PC-9 (cell line): Measurements from ENCODE around the gene CHDH. TPM values are rescaled to one million over a fixed set of nuclear protein-coding genes. Genes with fewer than 3 reads are reported as not detected.

Source experiments
- BruUV-seq: library from RNA; stranded (reverse); fragments of 400-500 nt; replicated peaks from 2 replicates; lab custom pipeline; 2021; lab: Mats Ljungman, UMichigan
- CTCF ChIA-PET: fragments of 300-600 bp; sonication (Branson Sonifier 250); formaldehyde crosslinking; loops from one replicate; lab custom pipeline; 2022; ENCODE audit warnings: antibody characterized with exemption; lab: Charles Lee
- POLR2A ChIA-PET: fragments of 300-600 bp; sonication (Branson Sonifier 250); formaldehyde crosslinking; loops from one replicate; lab custom pipeline; 2022; ENCODE audit warnings: antibody characterized with exemption; ENCODE audit not compliant: unreplicated experiment; lab: Charles Lee
- DNase-seq, 2 experiments: peaks; one replicate each; pipeline versions ENCODE4 v3.0.0 to v3.0.0-alpha.2; 2015 to 2022; ENCODE audit warnings: mixed read lengths in 1 of 2
- H2AFZ ChIP-seq: fragments of 200-600 bp; sonication (generic); 2 replicates; pipeline ENCODE4 v1.8.1; 2017; ENCODE audit warnings: antibody characterized with exemption
- H3F3A ChIP-seq: fragments of 200-600 bp; sonication (generic); 2 replicates; pipeline ENCODE4 v1.8.1; 2017; ENCODE audit warnings: antibody characterized with exemption, mild to moderate bottlenecking, low read depth; ENCODE audit not compliant: insufficient read depth
- H3K27ac ChIP-seq: fragments of 200-600 bp; sonication (generic); 2 replicates; pipeline ENCODE4 v1.6.1; 2016; ENCODE audit warnings: mixed run types
- H3K27me3 ChIP-seq: fragments of 200-600 bp; sonication (generic); 2 replicates; pipeline ENCODE4 v1.6.1; 2016; ENCODE audit warnings: low read depth, mixed run types; ENCODE audit not compliant: insufficient read depth
- H3K36me3 ChIP-seq: fragments of 200-600 bp; sonication (generic); 2 replicates; pipeline ENCODE4 v1.6.1; 2016; ENCODE audit warnings: low read depth, mixed run types
- H3K4me1 ChIP-seq: fragments of 200-600 bp; sonication (generic); replicated peaks from 2 replicates; pipeline ENCODE4 v1.6.1; 2016; ENCODE audit warnings: mixed run types; ENCODE audit not compliant: insufficient read depth
- H3K4me2 ChIP-seq: fragments of 200-600 bp; sonication (generic); 2 replicates; pipeline ENCODE4 v1.6.1; 2017; ENCODE audit warnings: mixed run types
- H3K4me3 ChIP-seq: fragments of 200-600 bp; sonication (generic); 2 replicates; pipeline ENCODE4 v1.6.1; 2016; ENCODE audit warnings: mixed run types
- H3K79me2 ChIP-seq: fragments of 200-600 bp; sonication (generic); 2 replicates; pipeline ENCODE4 v1.6.1; 2017; ENCODE audit warnings: low read depth, mixed run types
- H3K9me2 ChIP-seq: fragments of 200-600 bp; sonication (generic); 2 replicates; pipeline ENCODE4 v1.8.1; 2017; ENCODE audit warnings: mild to moderate bottlenecking; ENCODE audit not compliant: insufficient read depth
- H3K9me3 ChIP-seq: fragments of 200-600 bp; sonication (generic); 2 replicates; pipeline ENCODE4 v1.8.1; 2016; ENCODE audit warnings: low read depth; ENCODE audit not compliant: insufficient read depth
- H4K20me1 ChIP-seq: fragments of 200-600 bp; sonication (generic); 2 replicates; pipeline ENCODE4 v1.8.1; 2017; ENCODE audit not compliant: insufficient read depth
- EZH2 ChIP-seq: fragments of 200-600 bp; sonication (generic); IDR thresholded peaks from 2 replicates; pipeline ENCODE4 v1.8.0; 2017; ENCODE audit warnings: antibody characterized with exemption, low read depth
- intact Hi-C: fragments of 100-400 bp; cut with micrococcal nuclease; formaldehyde crosslinking; loops from one replicate; pipeline ENCODE4 v1.10.0; 2022; ENCODE audit not compliant: unreplicated experiment
- total RNA-seq: library from RNA; stranded (reverse); gene quantifications from 2 replicates; pipeline ENCODE4 v1.2.3, GENCODE V29; 2021
- TF ChIP-seq, protein P1 (sequence below): fragments of 200-600 bp; sonication (generic); conservative IDR thresholded peaks from 2 replicates; pipeline ENCODE4 v1.6.1; 2017; ENCODE audit warnings: mixed run types, antibody characterized with exemption, mild to moderate bottlenecking, moderate library complexity

Gene CHDH
- total RNA-seq, 1 experiment from 2014 or later = not detected

DNA sequence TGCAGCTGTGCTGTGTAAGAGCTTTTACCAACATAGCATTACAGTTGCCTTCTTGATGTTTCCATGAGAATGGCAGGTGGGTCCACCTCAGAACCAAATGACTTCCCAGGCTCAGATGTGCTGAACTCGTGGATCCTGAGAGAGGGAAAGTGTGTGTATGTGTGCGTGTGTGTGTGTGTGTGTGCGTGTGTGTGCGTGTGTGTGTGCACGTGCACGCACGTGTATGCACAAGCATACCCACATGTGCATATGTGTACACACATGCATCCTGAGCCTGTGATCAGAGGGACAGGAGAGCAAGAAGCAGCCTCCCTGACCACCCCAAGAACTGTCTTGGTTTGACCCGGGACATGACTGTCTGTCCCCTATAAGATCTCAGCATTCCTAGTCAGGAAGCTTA lies 48.1 kb downstream of the CHDH start:
- Histone ChIP-seq H3K27ac (no peak overlapping the region), H4K20me1 (no peaks in the 10 kb centered on the region), H3K27me3 (peaks cover 96% of the 10 kb centered on the region), H3K4me1 (no peaks in the 10 kb centered on the region), H3K4me3 (no peak overlapping the region), H3K9me2 (no peaks in the 10 kb centered on the region), H3K4me2 (no peak overlapping the region), H3K9me3 (no peaks in the 10 kb centered on the region), H3F3A (no peaks in the 10 kb centered on the region), H3K36me3 (no peaks in the 10 kb centered on the region), H3K79me2 (no peaks in the 10 kb centered on the region), H2AFZ (no peak overlapping the region)
- intact Hi-C loops = no loop called here
- DNase-seq = no peak
- POLR2A ChIA-PET = no interaction called here
- CTCF ChIA-PET = no interaction called here
- TF ChIP-seq, protein P1, sequence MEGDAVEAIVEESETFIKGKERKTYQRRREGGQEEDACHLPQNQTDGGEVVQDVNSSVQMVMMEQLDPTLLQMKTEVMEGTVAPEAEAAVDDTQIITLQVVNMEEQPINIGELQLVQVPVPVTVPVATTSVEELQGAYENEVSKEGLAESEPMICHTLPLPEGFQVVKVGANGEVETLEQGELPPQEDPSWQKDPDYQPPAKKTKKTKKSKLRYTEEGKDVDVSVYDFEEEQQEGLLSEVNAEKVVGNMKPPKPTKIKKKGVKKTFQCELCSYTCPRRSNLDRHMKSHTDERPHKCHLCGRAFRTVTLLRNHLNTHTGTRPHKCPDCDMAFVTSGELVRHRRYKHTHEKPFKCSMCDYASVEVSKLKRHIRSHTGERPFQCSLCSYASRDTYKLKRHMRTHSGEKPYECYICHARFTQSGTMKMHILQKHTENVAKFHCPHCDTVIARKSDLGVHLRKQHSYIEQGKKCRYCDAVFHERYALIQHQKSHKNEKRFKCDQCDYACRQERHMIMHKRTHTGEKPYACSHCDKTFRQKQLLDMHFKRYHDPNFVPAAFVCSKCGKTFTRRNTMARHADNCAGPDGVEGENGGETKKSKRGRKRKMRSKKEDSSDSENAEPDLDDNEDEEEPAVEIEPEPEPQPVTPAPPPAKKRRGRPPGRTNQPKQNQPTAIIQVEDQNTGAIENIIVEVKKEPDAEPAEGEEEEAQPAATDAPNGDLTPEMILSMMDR = no peak
- no peak for TF ChIP-seq EZH2
- no TSS peak for BruUV-seq

DNA sequence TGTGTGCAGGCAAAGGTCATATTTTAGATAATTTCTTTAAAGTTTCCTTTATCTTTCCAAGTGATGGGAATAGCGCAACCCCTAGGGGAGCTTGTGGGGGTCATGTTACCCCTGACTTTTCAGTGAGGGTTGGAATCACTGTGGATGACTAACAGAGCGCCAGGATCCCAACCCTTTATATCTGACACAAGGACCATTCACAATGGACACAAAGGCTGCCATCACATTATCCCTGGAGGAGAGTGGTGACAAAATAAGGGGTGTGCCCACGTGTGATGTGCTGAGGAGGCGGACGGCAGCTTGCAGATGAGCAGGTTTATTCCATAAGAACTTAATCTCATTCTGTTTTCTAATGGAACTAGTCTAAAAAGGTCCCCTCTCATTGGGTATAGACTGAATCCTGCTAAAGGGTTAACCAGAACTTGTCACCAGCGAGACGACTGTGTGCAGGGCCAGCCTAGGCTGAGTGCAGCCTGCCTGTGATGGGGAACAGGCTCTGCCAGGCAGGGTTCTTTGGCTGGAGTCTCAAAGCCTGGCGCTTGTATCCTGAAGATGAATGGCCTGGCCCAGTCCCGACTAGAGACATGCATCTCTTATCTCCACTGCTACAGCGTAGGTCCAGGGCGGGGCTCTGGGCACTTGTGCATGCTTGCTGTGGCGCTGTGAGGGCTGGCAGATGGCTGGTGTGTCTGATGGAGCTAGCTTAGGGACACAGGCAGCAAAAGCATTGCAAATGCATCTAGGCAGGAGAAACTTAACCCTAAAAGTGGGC lies 50.2 kb downstream of the CHDH start:
- no peak overlapping the region for H2AFZ ChIP-seq
- intact Hi-C loops = no loop called here
- no peaks in the 10 kb centered on the region for H3K79me2 ChIP-seq
- DNase-seq = no peak
- H3K4me1 ChIP-seq = no peaks in the 10 kb centered on the region
- peaks cover 92% of the 10 kb centered on the region for H3K27me3 ChIP-seq
- CTCF ChIA-PET = no interaction called here
- no peak for TF ChIP-seq EZH2
- TF ChIP-seq, protein P1 = no peak
- H3K27ac ChIP-seq = no peak overlapping the region
- no peaks in the 10 kb centered on the region for H3F3A ChIP-seq
- no peak overlapping the region for H3K4me3 ChIP-seq
- no peaks in the 10 kb centered on the region for H3K9me3 ChIP-seq
- no peaks in the 10 kb centered on the region for H4K20me1 ChIP-seq
- H3K4me2 ChIP-seq = no peak overlapping the region
- POLR2A ChIA-PET = no interaction called here
- no TSS peak for BruUV-seq
- H3K9me2 ChIP-seq = no peaks in the 10 kb centered on the region
- H3K36me3 ChIP-seq = no peaks in the 10 kb centered on the region

DNA sequence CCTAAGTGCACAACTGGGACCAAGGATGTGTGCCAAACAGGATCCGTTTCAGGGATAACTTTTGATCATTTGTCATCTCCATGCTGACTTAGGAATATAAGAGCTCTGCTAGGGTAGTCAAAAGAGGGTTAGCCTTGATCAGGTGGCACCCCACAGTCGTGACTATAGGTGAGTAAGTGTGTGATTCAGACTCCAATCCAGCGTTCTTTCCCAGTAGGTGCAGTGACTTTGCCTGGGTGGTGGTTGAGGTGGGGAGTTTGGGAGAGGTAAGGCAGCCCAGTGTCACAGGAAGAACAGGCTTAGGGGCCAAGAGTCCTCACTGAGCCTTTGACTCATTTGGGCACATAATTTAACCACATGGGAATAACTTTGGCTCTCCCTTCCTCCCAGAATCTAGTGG lies 51.0 kb downstream of the CHDH start:
- H4K20me1 ChIP-seq = no peaks in the 10 kb centered on the region
- H3K36me3 ChIP-seq = no peaks in the 10 kb centered on the region
- H2AFZ ChIP-seq = no peak overlapping the region
- H3K4me2 ChIP-seq = no peak overlapping the region
- peaks cover 88% of the 10 kb centered on the region for H3K27me3 ChIP-seq
- H3F3A ChIP-seq = no peaks in the 10 kb centered on the region
- H3K9me3 ChIP-seq = no peaks in the 10 kb centered on the region
- no peaks in the 10 kb centered on the region for H3K9me2 ChIP-seq
- H3K79me2 ChIP-seq = no peaks in the 10 kb centered on the region
- no peaks in the 10 kb centered on the region for H3K4me1 ChIP-seq
- intact Hi-C loops = no loop called here
- BruUV-seq = no TSS peak
- no peak overlapping the region for H3K27ac ChIP-seq
- H3K4me3 ChIP-seq = no peak overlapping the region
- ChIA-PET CTCF (no interaction called here), POLR2A (no interaction called here)
- TF ChIP-seq, protein P1 = no peak
- TF ChIP-seq EZH2 = no peak
- no peak for DNase-seq
